Measurements from ENCODE around the gene NADK2.

The NADK2 gene

GRCh38 chr5:36232533-36232932 lies 9.2 kb downstream of the NADK2 start:
- TF ChIP-seq POLR2AphosphoS5 (IDR thresholded peaks at IDR 0.05; ENCODE audit: low read depth) (no peak), CTCF (IDR thresholded peaks at IDR 0.05; ENCODE audit: insufficient read depth, low read length) (no peak), GABPA (IDR thresholded peaks at IDR 0.05; ENCODE audit: low read depth) (no peak), SPI1 (IDR thresholded peaks at IDR 0.05; ENCODE audit: borderline replicate concordance, low read depth) (no peak)
- H3K27ac ChIP-seq (replicated peaks): no peak overlapping the region
- no peak overlapping the region for H3K4me3 ChIP-seq (replicated peaks; ENCODE audit: insufficient read depth, low read length)
- H3K27me3 ChIP-seq (ENCODE audit: insufficient read depth, poor library complexity, severe bottlenecking): no peaks in the 10 kb centered on the region
- no peak for DNase-seq (ENCODE audit: low read depth in 1 of 2, low spot score in 1 of 2)

GRCh38 chr5:36230151-36230790 lies 11.5 kb downstream of the NADK2 start:
- TF ChIP-seq GABPA (IDR thresholded peaks at IDR 0.05; ENCODE audit: low read depth): no peak
- no peak for TF ChIP-seq POLR2AphosphoS5 (IDR thresholded peaks at IDR 0.05; ENCODE audit: low read depth)
- no peak for TF ChIP-seq SPI1 (IDR thresholded peaks at IDR 0.05; ENCODE audit: borderline replicate concordance, low read depth)
- TF ChIP-seq CTCF (IDR thresholded peaks at IDR 0.05; ENCODE audit: insufficient read depth, low read length): no peak
- no peak for TF ChIP-seq REST (IDR thresholded peaks at IDR 0.05; ENCODE audit: insufficient replicate concordance, low read depth)
- no peak for DNase-seq (ENCODE audit: low read depth in 1 of 2, low spot score in 1 of 2)
- Histone ChIP-seq H3K27me3 (ENCODE audit: insufficient read depth, poor library complexity, severe bottlenecking) (no peaks in the 10 kb centered on the region), H3K27ac (replicated peaks) (no peak overlapping the region), H3K4me3 (replicated peaks; ENCODE audit: insufficient read depth, low read length) (no peak overlapping the region)

GRCh38 chr5:36228505-36228904 lies 13.2 kb downstream of the NADK2 start:
- H3K27ac ChIP-seq (replicated peaks): no peak overlapping the region
- TF ChIP-seq CTCF (IDR thresholded peaks at IDR 0.05; ENCODE audit: insufficient read depth, low read length): no peak
- TF ChIP-seq SPI1 (IDR thresholded peaks at IDR 0.05; ENCODE audit: borderline replicate concordance, low read depth): no peak
- no peak for TF ChIP-seq REST (IDR thresholded peaks at IDR 0.05; ENCODE audit: insufficient replicate concordance, low read depth)
- TF ChIP-seq POLR2AphosphoS5 (IDR thresholded peaks at IDR 0.05; ENCODE audit: low read depth): no peak
- TF ChIP-seq GABPA (IDR thresholded peaks at IDR 0.05; ENCODE audit: low read depth): no peak

GRCh38 chr5:36227046-36227445 lies 14.7 kb downstream of the NADK2 start:
- Histone ChIP-seq H3K4me3 (replicated peaks; ENCODE audit: insufficient read depth, low read length) (no peak overlapping the region), H3K27ac (replicated peaks) (no peak overlapping the region), H3K27me3 (ENCODE audit: insufficient read depth, poor library complexity, severe bottlenecking) (no peaks in the 10 kb centered on the region)
- TF ChIP-seq POLR2AphosphoS5 (IDR thresholded peaks at IDR 0.05; ENCODE audit: low read depth): no peak
- TF ChIP-seq CTCF (IDR thresholded peaks at IDR 0.05; ENCODE audit: insufficient read depth, low read length): no peak
- TF ChIP-seq GABPA (IDR thresholded peaks at IDR 0.05; ENCODE audit: low read depth): no peak
- no peak for TF ChIP-seq REST (IDR thresholded peaks at IDR 0.05; ENCODE audit: insufficient replicate concordance, low read depth)
- TF ChIP-seq SPI1 (IDR thresholded peaks at IDR 0.05; ENCODE audit: borderline replicate concordance, low read depth): no peak
- DNase-seq (ENCODE audit: low read depth in 1 of 2, low spot score in 1 of 2): no peak

More at GRCh38 chr5:36228505-36228904, 13.2 kb downstream of the NADK2 start:
- H3K27me3 ChIP-seq (ENCODE audit: insufficient read depth, poor library complexity, severe bottlenecking): no peaks in the 10 kb centered on the region
- no peak overlapping the region for H3K4me3 ChIP-seq (replicated peaks; ENCODE audit: insufficient read depth, low read length)
- DNase-seq (ENCODE audit: low read depth in 1 of 2, low spot score in 1 of 2): no peak

All from HL-60 (cell line).